ENCODE data around the gene CLEC19A. TPM values are rescaled to one million over a fixed set of nuclear protein-coding genes. Genes with fewer than 3 reads are reported as not detected.

The CLEC19A gene
- total RNA-seq, 1 donor from 2014 or later, result not detected

- H3K4me3 ChIP-seq, result no peak overlapping the region
- DNase-seq (ENCODE audit: extremely low spot score in 2 of 2), result no peak
- intact Hi-C loops (cut with DNase I), result no loop called here
- TF ChIP-seq POLR2AphosphoS5 (IDR thresholded peaks at IDR 0.05; ENCODE audit: insufficient read depth in 1 of 2, low read depth in 1 of 2) (no peak), POLR2A (IDR thresholded peaks at IDR 0.05) (no peak), CTCF (IDR thresholded peaks at IDR 0.05) (no peak)
- no peaks in the 10 kb centered on the region for H3K9me3 ChIP-seq
- no peaks in the 10 kb centered on the region for H3K36me3 ChIP-seq
- no peaks in the 10 kb centered on the region for H3K4me1 ChIP-seq
- no peaks in the 10 kb centered on the region for H3K27me3 ChIP-seq
- H3K27ac ChIP-seq, result no peak overlapping the region
Observed at GRCh38 chr16:19297454-19297853, 11.9 kb downstream of the CLEC19A start.

- no peak overlapping the region for H3K27ac ChIP-seq
- H3K36me3 ChIP-seq, result no peaks in the 10 kb centered on the region
- H3K4me3 ChIP-seq, result no peak overlapping the region
- intact Hi-C loops (cut with DNase I), result no loop called here
- TF ChIP-seq POLR2A (IDR thresholded peaks at IDR 0.05) (no peak), POLR2AphosphoS5 (IDR thresholded peaks at IDR 0.05; ENCODE audit: insufficient read depth in 1 of 2, low read depth in 1 of 2) (no peak), CTCF (IDR thresholded peaks at IDR 0.05) (no peak)
- no peaks in the 10 kb centered on the region for H3K4me1 ChIP-seq
- H3K27me3 ChIP-seq, result no peaks in the 10 kb centered on the region
- no peaks in the 10 kb centered on the region for H3K9me3 ChIP-seq
- no peak for DNase-seq (ENCODE audit: extremely low spot score in 2 of 2)
Observed at GRCh38 chr16:19299565-19299964, 14.0 kb downstream of the CLEC19A start.

- Histone ChIP-seq H3K36me3 (no peaks in the 10 kb centered on the region), H3K4me3 (no peak overlapping the region), H3K27ac (no peak overlapping the region), H3K4me1 (no peaks in the 10 kb centered on the region), H3K9me3 (no peaks in the 10 kb centered on the region), H3K27me3 (no peaks in the 10 kb centered on the region)
- intact Hi-C loops (cut with DNase I), result no loop called here
- DNase-seq (ENCODE audit: extremely low spot score in 2 of 2), result no peak
- TF ChIP-seq POLR2A (IDR thresholded peaks at IDR 0.05) (no peak), POLR2AphosphoS5 (IDR thresholded peaks at IDR 0.05; ENCODE audit: insufficient read depth in 1 of 2, low read depth in 1 of 2) (no peak), CTCF (IDR thresholded peaks at IDR 0.05) (no peak)
Observed at GRCh38 chr16:19301931-19302330, 16.4 kb downstream of the CLEC19A start.

GRCh38 chr16:19304750-19305149 is 19.2 kb downstream of the CLEC19A start:
- Histone ChIP-seq H3K27ac (no peak overlapping the region), H3K4me1 (no peaks in the 10 kb centered on the region), H3K4me3 (no peak overlapping the region), H3K9me3 (no peaks in the 10 kb centered on the region), H3K27me3 (no peaks in the 10 kb centered on the region), H3K36me3 (no peaks in the 10 kb centered on the region)
- intact Hi-C loops (cut with DNase I), result no loop called here
- no peak for TF ChIP-seq CTCF (IDR thresholded peaks at IDR 0.05)
- TF ChIP-seq POLR2A (IDR thresholded peaks at IDR 0.05), result no peak
- DNase-seq (ENCODE audit: extremely low spot score in 2 of 2), result no peak

GRCh38 chr16:19305443-19305842 is 19.9 kb downstream of the CLEC19A start:
- Histone ChIP-seq H3K4me3 (no peak overlapping the region), H3K4me1 (no peaks in the 10 kb centered on the region), H3K27ac (no peak overlapping the region), H3K36me3 (no peaks in the 10 kb centered on the region), H3K27me3 (no peaks in the 10 kb centered on the region), H3K9me3 (no peaks in the 10 kb centered on the region)
- intact Hi-C loops (cut with DNase I), result no loop called here
- TF ChIP-seq POLR2A (IDR thresholded peaks at IDR 0.05) (no peak), POLR2AphosphoS5 (IDR thresholded peaks at IDR 0.05; ENCODE audit: insufficient read depth in 1 of 2, low read depth in 1 of 2) (no peak), CTCF (IDR thresholded peaks at IDR 0.05) (no peak)
- no peak for DNase-seq (ENCODE audit: extremely low spot score in 2 of 2)

Measured in vagina (tissue), 2 donors.